Measurements from ENCODE around the gene LIN28A.

LIN28A gene

GRCh38 chr1:26438041-26438440, 27.4 kb downstream of the LIN28A start:
- no peak for TF ChIP-seq GATA3 (IDR thresholded peaks at IDR 0.05; ENCODE audit: low read depth, low read length)
- TF ChIP-seq GATA2 (IDR thresholded peaks at IDR 0.05; ENCODE audit: low read depth, low read length), result no peak

- TF ChIP-seq GATA3 (IDR thresholded peaks at IDR 0.05; ENCODE audit: low read depth, low read length), result no peak
- TF ChIP-seq GATA2 (IDR thresholded peaks at IDR 0.05; ENCODE audit: low read depth, low read length), result no peak
These were observed 29.6 kb downstream of the LIN28A start for GRCh38 chr1:26440259-26440658.

GRCh38 chr1:26449868-26450267, 39.3 kb downstream of the LIN28A start:
- TF ChIP-seq GATA2 (IDR thresholded peaks at IDR 0.05; ENCODE audit: low read depth, low read length) (no peak), GATA3 (IDR thresholded peaks at IDR 0.05; ENCODE audit: low read depth, low read length) (no peak)

- TF ChIP-seq GATA3 (IDR thresholded peaks at IDR 0.05; ENCODE audit: low read depth, low read length), result no peak
- TF ChIP-seq GATA2 (IDR thresholded peaks at IDR 0.05; ENCODE audit: low read depth, low read length), result no peak
These were observed 40.3 kb downstream of the LIN28A start for GRCh38 chr1:26450908-26451307.

GRCh38 chr1:26452459-26453183, 42.0 kb downstream of the LIN28A start:
- TF ChIP-seq GATA3 (IDR thresholded peaks at IDR 0.05; ENCODE audit: low read depth, low read length) (no peak), GATA2 (IDR thresholded peaks at IDR 0.05; ENCODE audit: low read depth, low read length) (no peak)

- TF ChIP-seq GATA3 (IDR thresholded peaks at IDR 0.05; ENCODE audit: low read depth, low read length), result no peak
- TF ChIP-seq GATA2 (IDR thresholded peaks at IDR 0.05; ENCODE audit: low read depth, low read length), result no peak
These were observed 48.5 kb downstream of the LIN28A start for GRCh38 chr1:26459148-26459547.

- TF ChIP-seq GATA2 (IDR thresholded peaks at IDR 0.05; ENCODE audit: low read depth, low read length), result no peak
- no peak for TF ChIP-seq GATA3 (IDR thresholded peaks at IDR 0.05; ENCODE audit: low read depth, low read length)
These were observed 49.0 kb downstream of the LIN28A start for GRCh38 chr1:26459573-26460031.

- no peak for TF ChIP-seq GATA2 (IDR thresholded peaks at IDR 0.05; ENCODE audit: low read depth, low read length)
- TF ChIP-seq GATA3 (IDR thresholded peaks at IDR 0.05; ENCODE audit: low read depth, low read length), result no peak
These were observed 58.3 kb downstream of the LIN28A start for GRCh38 chr1:26468911-26469310.

- TF ChIP-seq GATA3 (IDR thresholded peaks at IDR 0.05; ENCODE audit: low read depth, low read length) (no peak), GATA2 (IDR thresholded peaks at IDR 0.05; ENCODE audit: low read depth, low read length) (no peak)
These were observed 58.9 kb downstream of the LIN28A start for GRCh38 chr1:26469558-26469957.

GRCh38 chr1:26470878-26471497, 60.4 kb downstream of the LIN28A start:
- no peak for TF ChIP-seq GATA2 (IDR thresholded peaks at IDR 0.05; ENCODE audit: low read depth, low read length)
- TF ChIP-seq GATA3 (IDR thresholded peaks at IDR 0.05; ENCODE audit: low read depth, low read length), result no peak

- no peak for TF ChIP-seq GATA2 (IDR thresholded peaks at IDR 0.05; ENCODE audit: low read depth, low read length)
- no peak for TF ChIP-seq GATA3 (IDR thresholded peaks at IDR 0.05; ENCODE audit: low read depth, low read length)
These were observed 61.1 kb downstream of the LIN28A start for GRCh38 chr1:26471498-26472319.

GRCh38 chr1:26472320-26472900, 61.8 kb downstream of the LIN28A start, which contains the start of gene HMGN2:
Gene HMGN2 (plus strand): TSS chr1:26472440. CDS start chr1:26472613, 173 bp downstream.
- TF ChIP-seq GATA3 (IDR thresholded peaks at IDR 0.05; ENCODE audit: low read depth, low read length) (no peak), GATA2 (IDR thresholded peaks at IDR 0.05; ENCODE audit: low read depth, low read length) (no peak)

- TF ChIP-seq GATA2 (IDR thresholded peaks at IDR 0.05; ENCODE audit: low read depth, low read length) (no peak), GATA3 (IDR thresholded peaks at IDR 0.05; ENCODE audit: low read depth, low read length) (no peak)
These were observed 62.6 kb downstream of the LIN28A start for GRCh38 chr1:26472901-26473845.
